ENCODE data around the gene PRDM11.

PRDM11 gene

DNA sequence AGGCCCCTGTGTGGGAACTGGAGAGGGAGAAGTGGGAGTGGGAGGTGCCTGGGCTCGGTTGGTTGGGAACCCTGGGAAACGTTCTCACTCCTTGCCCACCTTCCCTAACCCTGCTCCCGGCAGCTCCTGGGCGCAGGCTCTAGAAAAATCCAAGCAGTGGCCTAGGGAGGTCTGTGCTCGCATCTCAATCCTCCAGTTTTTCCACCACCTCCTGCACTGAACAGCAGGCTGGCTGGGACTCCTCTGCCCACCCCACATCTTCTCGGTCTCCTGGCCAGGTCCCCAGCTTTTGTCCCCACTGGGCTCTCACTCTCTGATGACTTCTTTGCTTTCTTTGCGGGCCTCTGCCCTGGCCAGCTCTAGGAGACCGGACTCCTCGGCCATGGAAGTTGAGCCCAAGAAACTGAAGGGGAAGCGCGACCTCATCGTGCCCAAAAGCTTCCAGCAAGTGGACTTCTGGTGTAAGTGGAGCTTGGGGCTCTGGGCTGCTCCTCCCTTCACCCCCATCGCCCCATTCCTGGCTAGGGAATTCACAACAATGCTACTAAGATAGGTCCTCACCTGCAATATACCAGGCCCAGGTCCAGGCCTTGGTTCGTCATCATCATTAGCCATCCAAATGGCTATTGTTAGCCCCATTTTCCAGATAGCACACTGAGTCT, 35.6 kb downstream of the PRDM11 start:
- Histone ChIP-seq H3K9ac (ENCODE audit: low read depth, low read length) (no peak overlapping the region), H3K9me3 (ENCODE audit: control insufficient read depth, insufficient read depth, low read length) (no peaks in the 10 kb centered on the region), H3K36me3 (ENCODE audit: insufficient read depth, low read length) (0 out of 2 replicates have a peak, but pooled peaks cover 4% of the 10 kb centered on the region), H3K4me1 (ENCODE audit: insufficient read depth, low read length) (peaks cover 5% of the 10 kb centered on the region; the same call in 1 of the 2 replicates)

DNA sequence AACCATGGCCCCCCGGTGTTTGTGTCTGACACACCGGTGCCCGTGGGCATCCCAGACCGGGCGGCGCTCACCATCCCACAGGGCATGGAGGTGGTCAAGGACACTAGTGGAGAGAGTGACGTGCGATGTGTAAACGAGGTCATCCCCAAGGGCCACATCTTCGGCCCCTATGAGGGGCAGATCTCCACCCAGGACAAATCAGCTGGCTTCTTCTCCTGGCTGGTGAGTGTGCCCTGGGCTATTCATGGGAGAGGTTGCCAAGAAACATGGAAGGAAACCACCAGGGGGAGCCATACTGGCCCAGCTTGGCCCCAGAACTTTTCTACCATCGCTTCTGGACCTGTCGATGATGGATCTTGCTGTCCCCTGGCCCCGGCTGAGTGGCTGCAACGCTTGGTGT, 36.5 kb downstream of the PRDM11 start:
- Histone ChIP-seq H3K9me3 (ENCODE audit: control insufficient read depth, insufficient read depth, low read length) (no peaks in the 10 kb centered on the region), H3K9ac (ENCODE audit: low read depth, low read length) (no peak overlapping the region), H3K36me3 (ENCODE audit: insufficient read depth, low read length) (0 out of 2 replicates have a peak, but pooled peaks cover 4% of the 10 kb centered on the region), H3K4me1 (ENCODE audit: insufficient read depth, low read length) (peaks cover 5% of the 10 kb centered on the region; the same call in 1 of the 2 replicates)

DNA sequence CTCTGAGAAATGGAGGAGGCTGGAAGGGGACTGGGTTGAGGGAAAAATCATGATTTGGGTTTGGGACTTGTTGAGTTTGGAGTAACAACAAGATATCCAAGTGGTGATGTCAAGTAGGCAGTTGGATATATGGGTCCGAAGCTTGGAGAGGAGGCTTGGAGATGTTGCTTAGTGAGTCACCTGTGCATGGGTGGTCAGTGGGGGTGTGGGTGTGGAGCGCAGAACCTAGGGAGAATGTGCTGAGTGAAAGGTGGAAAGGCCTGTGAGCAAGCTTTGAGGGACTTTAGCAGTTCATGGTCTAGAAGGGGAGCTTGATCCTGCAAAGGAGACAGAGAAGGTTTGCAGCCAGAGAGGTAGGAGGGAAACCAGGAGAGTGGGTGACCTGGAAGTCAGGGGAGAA, 38.2 kb downstream of the PRDM11 start:
- Histone ChIP-seq H3K36me3 (ENCODE audit: insufficient read depth, low read length) (0 out of 2 replicates have a peak, but pooled peaks cover 4% of the 10 kb centered on the region), H3K4me1 (ENCODE audit: insufficient read depth, low read length) (peaks cover 3% of the 10 kb centered on the region; the same call in 1 of the 2 replicates), H3K9ac (ENCODE audit: low read depth, low read length) (no peak overlapping the region), H3K9me3 (ENCODE audit: control insufficient read depth, insufficient read depth, low read length) (no peaks in the 10 kb centered on the region)

DNA sequence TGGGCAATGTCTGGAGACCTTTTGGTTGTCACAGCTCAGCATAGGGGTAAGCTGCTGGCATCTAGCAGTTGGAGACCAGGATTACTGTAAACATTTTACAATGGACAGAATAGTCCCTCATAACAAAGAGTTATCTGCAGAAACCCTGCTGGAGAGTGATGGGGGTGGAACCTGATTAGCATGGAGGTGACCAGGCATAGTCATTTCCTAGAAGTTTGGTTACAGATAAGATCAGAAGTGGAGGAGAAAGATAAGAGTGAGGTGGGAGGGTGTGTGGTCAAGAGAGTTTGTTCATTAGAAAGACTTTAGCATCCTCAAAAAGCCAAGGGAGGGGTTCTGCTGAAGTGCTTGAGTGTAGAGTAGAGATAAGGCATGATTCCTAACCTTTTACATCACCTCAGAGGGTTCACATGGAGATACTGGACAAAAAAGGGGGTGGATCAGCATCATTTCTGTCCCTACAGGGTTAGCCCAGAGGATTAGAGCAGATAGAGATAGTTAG, 38.8 kb downstream of the PRDM11 start:
- Histone ChIP-seq H3K36me3 (ENCODE audit: insufficient read depth, low read length) (0 out of 2 replicates have a peak, but pooled peaks cover 4% of the 10 kb centered on the region), H3K9me3 (ENCODE audit: control insufficient read depth, insufficient read depth, low read length) (no peaks in the 10 kb centered on the region), H3K4me1 (ENCODE audit: insufficient read depth, low read length) (no peaks in the 10 kb centered on the region), H3K9ac (ENCODE audit: low read depth, low read length) (no peak overlapping the region)

DNA sequence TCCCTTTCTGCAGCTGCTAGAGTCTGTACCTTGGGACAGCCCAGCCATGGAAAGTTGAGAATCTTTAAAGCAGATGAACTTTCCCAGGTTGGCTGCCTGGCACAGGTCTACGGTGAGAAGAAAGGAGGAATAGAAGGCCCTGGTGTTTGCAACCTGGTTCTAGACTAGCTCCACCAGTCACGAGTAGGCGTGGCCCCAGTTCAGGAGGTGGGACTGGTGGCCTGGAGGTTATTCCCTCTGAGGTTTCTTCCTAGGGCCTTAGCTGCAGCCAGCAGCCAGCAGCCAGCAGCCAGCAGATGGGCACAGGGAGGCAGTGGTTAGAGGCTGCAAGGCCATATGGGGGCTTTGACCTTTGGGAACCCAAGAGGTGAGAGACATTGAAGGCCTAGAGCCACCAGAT, 40.9 kb downstream of the PRDM11 start:
- Histone ChIP-seq H3K4me1 (ENCODE audit: insufficient read depth, low read length) (no peaks in the 10 kb centered on the region), H3K36me3 (ENCODE audit: insufficient read depth, low read length) (0 out of 2 replicates have a peak, but pooled peaks cover 4% of the 10 kb centered on the region), H3K9ac (ENCODE audit: low read depth, low read length) (no peak overlapping the region), H3K9me3 (ENCODE audit: control insufficient read depth, insufficient read depth, low read length) (no peaks in the 10 kb centered on the region)

DNA sequence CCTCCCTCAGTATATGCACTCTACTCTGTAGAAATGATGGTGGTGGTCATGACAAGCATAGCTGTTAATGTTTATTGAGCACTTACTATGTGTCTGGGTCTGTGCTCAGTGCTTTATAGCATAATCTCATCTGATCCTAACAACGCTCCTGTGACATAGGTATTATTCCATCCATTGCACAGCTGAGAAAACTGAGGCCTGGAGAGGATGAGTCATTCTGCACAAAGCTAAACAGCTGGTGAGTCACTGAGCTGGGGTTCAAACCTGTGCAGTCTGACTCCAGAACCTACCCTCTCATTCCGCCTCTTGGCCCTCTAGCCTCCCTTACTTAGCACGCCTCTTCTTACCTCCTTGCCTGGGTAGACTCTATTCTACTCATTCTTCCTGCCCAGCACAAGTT, 41.7 kb downstream of the PRDM11 start:
- Histone ChIP-seq H3K4me1 (ENCODE audit: insufficient read depth, low read length) (no peaks in the 10 kb centered on the region), H3K9ac (ENCODE audit: low read depth, low read length) (no peak overlapping the region), H3K9me3 (ENCODE audit: control insufficient read depth, insufficient read depth, low read length) (no peaks in the 10 kb centered on the region), H3K36me3 (ENCODE audit: insufficient read depth, low read length) (0 out of 2 replicates have a peak, but pooled peaks cover 4% of the 10 kb centered on the region)

DNA sequence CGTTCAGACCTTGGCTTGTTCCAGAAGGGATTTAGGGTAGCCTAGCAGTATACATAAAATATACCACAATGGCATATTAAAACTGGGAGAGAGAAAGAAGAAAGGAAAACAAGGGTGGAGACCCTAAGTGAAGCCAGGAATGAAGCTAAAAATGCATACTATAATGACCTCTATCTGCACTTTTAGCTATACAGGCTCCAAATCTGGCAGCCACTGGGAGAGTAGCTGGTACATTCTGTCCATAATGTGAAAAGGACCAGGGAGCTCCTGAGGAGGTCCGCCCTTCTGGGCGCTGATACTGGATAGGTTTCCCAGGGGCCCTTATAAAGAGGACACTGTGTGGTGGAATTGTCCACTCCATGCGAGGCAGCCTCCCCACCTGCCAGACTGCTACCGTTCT, 42.8 kb downstream of the PRDM11 start:
- no peaks in the 10 kb centered on the region for H3K4me1 ChIP-seq (ENCODE audit: insufficient read depth, low read length)
- no peaks in the 10 kb centered on the region for H3K9me3 ChIP-seq (ENCODE audit: control insufficient read depth, insufficient read depth, low read length)
- no peaks in the 10 kb centered on the region for H3K36me3 ChIP-seq (ENCODE audit: insufficient read depth, low read length)
- no peak overlapping the region for H3K9ac ChIP-seq (ENCODE audit: low read depth, low read length)

DNA sequence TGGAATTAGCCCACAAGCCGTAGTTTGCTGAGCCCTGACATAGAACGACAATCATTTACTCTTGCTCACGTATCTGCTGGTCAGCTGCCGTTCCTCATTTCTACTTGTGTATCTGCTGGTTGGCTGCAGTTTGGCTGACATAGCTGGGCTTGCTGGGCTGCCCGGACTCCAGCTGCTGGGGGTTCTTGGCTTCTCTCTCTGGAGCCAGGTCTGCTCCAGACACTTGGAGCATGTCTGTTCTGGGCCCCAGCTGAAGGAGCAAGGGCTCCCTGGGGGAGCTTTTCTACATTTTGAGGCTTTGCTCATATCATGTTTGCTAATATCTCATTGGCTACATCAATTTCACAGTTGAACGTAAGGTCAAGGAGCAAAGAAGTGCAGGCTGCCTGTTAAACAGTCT, 47.3 kb downstream of the PRDM11 start:
- Histone ChIP-seq H3K9ac (ENCODE audit: low read depth, low read length) (no peak overlapping the region), H3K36me3 (ENCODE audit: insufficient read depth, low read length) (no peaks in the 10 kb centered on the region), H3K9me3 (ENCODE audit: control insufficient read depth, insufficient read depth, low read length) (no peaks in the 10 kb centered on the region), H3K4me1 (ENCODE audit: insufficient read depth, low read length) (no peaks in the 10 kb centered on the region)

DNA sequence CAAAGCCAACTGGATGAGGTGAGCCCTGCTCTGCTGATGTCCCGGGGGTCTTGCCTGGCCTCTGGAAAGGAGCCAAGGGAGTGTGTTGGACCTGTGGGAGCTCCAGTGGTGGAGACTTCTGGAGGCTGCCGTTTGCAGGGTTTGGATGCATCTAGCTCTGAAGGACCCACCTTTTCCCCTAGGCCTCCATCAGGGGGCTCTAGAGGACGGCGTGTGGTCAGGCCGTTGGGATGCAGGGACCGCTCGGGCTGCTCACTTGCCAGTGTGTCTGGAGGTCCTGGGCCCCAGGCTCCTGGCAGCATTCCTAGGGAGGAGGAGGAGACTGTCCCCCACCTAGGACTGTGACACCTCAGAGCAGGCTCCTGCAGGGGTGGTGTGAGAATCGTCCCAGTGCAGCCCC, 58.3 kb downstream of the PRDM11 start:
- Histone ChIP-seq H3K4me1 (ENCODE audit: insufficient read depth, low read length) (no peaks in the 10 kb centered on the region), H3K36me3 (ENCODE audit: insufficient read depth, low read length) (no peaks in the 10 kb centered on the region), H3K9ac (ENCODE audit: low read depth, low read length) (no peak overlapping the region), H3K9me3 (ENCODE audit: control insufficient read depth, insufficient read depth, low read length) (no peaks in the 10 kb centered on the region)

DNA sequence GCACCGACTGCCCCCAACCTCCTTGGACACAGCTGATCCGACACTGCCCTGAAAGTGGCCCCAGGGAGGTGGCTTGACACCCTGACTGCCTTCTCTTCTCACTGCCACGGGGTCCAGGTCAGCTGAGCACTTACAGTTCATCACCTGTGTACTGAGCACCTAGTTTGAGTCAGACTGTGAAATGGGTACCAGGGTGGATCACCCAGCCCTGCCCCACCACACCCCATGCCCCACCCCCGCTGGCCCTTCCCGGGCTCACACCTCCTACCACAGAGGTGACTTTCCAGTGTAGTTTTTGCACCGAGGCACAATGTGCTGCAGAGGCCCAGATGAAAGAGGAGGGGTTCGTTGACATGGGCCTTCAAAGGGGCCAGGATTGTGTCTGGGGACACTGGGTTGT, 59.5 kb downstream of the PRDM11 start:
- H3K9ac ChIP-seq (ENCODE audit: low read depth, low read length), result no peak overlapping the region
- H3K4me1 ChIP-seq (ENCODE audit: insufficient read depth, low read length), result peaks cover 3% of the 10 kb centered on the region; the same call in 1 of the 2 replicates
- H3K36me3 ChIP-seq (ENCODE audit: insufficient read depth, low read length), result no peaks in the 10 kb centered on the region
- no peaks in the 10 kb centered on the region for H3K9me3 ChIP-seq (ENCODE audit: control insufficient read depth, insufficient read depth, low read length)

DNA sequence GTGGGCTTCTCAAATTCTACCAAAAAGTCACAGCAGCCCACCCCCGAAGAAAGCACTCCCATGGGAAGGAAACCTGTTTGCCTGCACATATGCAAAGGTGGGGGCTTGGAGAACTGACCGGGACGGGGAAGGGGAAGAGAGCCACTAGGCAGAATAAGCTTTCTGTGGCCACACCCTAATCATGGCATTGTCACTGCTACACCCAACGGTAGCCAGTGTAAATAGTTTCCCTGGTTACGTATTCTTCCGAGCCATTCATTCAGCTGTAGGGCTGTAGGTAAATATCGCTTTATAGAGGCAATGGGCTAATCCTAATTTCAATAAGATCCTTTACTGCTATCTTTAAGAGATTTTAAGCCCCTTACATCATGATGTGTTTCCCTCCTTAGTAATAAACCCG, 61.7 kb downstream of the PRDM11 start:
- Histone ChIP-seq H3K9me3 (ENCODE audit: control insufficient read depth, insufficient read depth, low read length) (no peaks in the 10 kb centered on the region), H3K4me1 (ENCODE audit: insufficient read depth, low read length) (peaks cover 3% of the 10 kb centered on the region; the same call in 1 of the 2 replicates), H3K9ac (ENCODE audit: low read depth, low read length) (no peak overlapping the region), H3K36me3 (ENCODE audit: insufficient read depth, low read length) (no peaks in the 10 kb centered on the region)

DNA sequence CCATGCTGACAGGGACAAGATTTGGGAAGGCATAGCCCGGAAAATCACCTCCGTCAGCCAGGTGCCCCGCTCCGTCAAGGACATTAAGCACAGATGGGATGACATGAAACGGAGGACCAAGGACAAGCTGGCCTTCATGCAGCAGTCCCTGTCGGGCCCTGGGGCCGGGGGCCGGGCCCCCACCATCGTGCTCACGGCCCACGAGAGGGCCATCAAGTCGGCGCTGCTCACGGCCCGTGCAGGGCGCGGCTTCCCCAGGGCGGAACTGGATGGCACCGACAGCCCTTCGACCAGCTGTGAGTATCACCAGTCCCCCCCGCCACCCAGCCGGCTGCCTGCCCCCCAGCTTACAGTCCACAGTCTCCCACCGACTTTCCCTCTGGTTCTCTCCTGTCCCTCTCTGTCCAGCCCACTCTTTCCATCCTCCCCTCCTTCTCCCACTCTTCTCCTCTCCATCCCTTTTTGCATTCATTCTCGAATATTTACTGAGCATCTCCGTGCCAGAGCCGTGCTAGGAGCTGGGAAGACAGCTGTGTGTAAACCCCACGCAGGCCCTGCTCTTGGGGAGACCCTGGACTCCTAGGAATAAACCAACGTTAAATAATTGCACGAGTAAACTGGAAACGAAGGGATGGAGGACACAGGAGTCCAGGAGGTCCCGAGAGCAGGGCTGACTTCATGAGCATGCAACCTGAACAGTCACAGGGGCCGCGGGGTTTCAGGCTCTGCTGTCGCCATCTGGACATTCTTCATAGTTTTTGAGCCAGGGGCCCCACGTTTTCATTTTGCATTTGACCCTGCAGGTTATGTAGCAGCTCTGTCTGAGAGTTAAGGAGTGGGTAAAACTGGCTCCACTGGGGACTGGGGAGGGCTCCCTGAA, 62.8 kb downstream of the PRDM11 start:
- H3K36me3 ChIP-seq (ENCODE audit: insufficient read depth, low read length), result no peaks in the 10 kb centered on the region
- H3K4me1 ChIP-seq (ENCODE audit: insufficient read depth, low read length), result peaks cover 3% of the 10 kb centered on the region; the same call in 1 of the 2 replicates
- no peak overlapping the region for H3K9ac ChIP-seq (ENCODE audit: low read depth, low read length)
- no peaks in the 10 kb centered on the region for H3K9me3 ChIP-seq (ENCODE audit: control insufficient read depth, insufficient read depth, low read length)

DNA sequence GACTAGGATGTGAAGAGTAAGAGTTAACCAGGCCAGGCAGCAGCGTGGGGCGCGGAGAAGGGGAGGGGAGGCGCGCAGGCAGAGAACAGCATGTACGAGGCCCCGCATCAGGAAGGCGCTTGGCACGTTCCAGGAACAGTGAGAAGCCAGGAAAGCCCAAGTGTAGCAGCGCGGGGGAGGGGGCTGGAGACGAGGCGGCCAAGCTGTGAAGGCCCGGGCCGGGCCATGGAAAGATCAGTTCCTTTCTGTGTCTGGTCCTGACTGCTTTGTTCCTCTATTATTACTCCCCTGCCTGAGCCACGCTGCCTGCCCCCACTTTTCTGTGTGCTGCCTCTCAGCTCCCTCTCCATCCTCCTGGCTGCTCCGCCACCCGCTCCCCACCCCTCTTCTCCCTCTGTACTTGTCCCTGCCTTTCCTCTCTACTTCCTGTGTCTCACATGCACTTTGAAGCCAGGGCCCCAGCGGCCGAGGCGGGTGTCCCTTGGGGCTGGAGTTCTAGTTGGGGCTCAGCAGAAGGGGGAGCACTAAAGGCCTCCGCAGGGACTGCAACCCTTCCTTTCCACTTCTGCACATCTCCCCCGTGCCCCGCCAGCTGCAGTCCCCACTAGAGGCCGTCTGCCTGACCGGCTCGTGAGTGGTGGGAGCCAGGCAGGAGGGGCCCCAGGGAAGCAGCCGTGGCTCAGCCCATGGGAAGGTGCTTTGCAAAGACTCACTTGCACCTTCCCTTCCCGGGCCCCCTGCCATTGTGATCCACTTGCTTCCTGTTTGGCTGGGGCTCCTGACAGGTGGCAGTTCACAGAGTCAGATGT, 63.7 kb downstream of the PRDM11 start:
- Histone ChIP-seq H3K4me1 (ENCODE audit: insufficient read depth, low read length) (peaks cover 3% of the 10 kb centered on the region; the same call in 1 of the 2 replicates), H3K9me3 (ENCODE audit: control insufficient read depth, insufficient read depth, low read length) (no peaks in the 10 kb centered on the region), H3K9ac (ENCODE audit: low read depth, low read length) (no peak overlapping the region), H3K36me3 (ENCODE audit: insufficient read depth, low read length) (no peaks in the 10 kb centered on the region)

DNA sequence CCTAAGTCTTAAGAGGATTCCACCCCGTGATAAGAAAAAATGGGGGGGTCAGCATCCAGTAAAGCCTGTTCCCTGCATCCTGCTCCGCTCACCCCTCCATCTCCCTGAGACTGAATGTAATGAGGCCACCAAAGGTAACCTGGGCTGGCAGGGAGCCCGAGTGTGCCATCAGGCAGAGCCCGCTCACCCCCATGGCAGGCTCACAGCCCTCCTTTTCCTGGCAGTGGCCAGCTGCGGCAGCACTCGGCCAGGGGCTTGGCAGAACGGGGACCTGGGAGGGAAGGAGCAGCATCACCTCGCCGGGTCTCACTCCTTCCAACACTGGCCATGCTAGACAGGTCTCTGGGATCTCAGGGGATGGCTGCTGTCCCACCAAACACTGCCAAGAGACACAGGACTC, 64.4 kb downstream of the PRDM11 start:
- no peak overlapping the region for H3K9ac ChIP-seq (ENCODE audit: low read depth, low read length)
- H3K9me3 ChIP-seq (ENCODE audit: control insufficient read depth, insufficient read depth, low read length), result no peaks in the 10 kb centered on the region
- no peaks in the 10 kb centered on the region for H3K36me3 ChIP-seq (ENCODE audit: insufficient read depth, low read length)
- peaks cover 3% of the 10 kb centered on the region; the same call in 1 of the 2 replicates for H3K4me1 ChIP-seq (ENCODE audit: insufficient read depth, low read length)
